H1 (cell line): ENCODE data around the gene C14orf93. TPM values are rescaled to one million over a fixed set of nuclear protein-coding genes. Genes with fewer than 3 reads are reported as not detected.

Source experiments
- CTCF ChIA-PET: fragments of 300-600 bp; sonication (Branson Sonifier 250); formaldehyde crosslinking; loops from one replicate; lab custom pipeline; 2021; ENCODE audit not compliant: partially characterized antibody; lab: Charles Lee
- POLR2A ChIA-PET: fragments of 300-600 bp; sonication (Branson Sonifier 250); formaldehyde crosslinking; loops from one replicate; lab custom pipeline; 2021; ENCODE audit warnings: inconsistent platforms; ENCODE audit not compliant: partially characterized antibody; lab: Charles Lee
- DNase-seq, 2 experiments: peaks; one replicate each; pipeline versions ENCODE4 v3.0.0 to v3.0.0-alpha.2; 2010 to 2022; ENCODE audit warnings: low spot score in 2 of 2, low read depth in 1 of 2, mixed read lengths in 1 of 2
- FAIRE-seq: peaks from 2 replicates; lab custom pipeline; 2011; peaks lifted over from hg19 to GRCh38; lab: Jason Lieb, UNC
- H2AFZ ChIP-seq: 2 replicates; pipeline ENCODE4 v1.8.1; 2012; ENCODE audit warnings: low read length, inconsistent platforms
- H2AK5ac ChIP-seq: 2 replicates; pipeline ENCODE4 v1.6.1; 2013; ENCODE audit warnings: low read depth, low read length
- H2BK120ac ChIP-seq: replicated peaks from 2 replicates; pipeline ENCODE3; 2013; ENCODE audit warnings: low read depth, low read length, inconsistent platforms
- H2BK12ac ChIP-seq: 2 replicates; pipeline ENCODE4 v1.6.1; 2013; ENCODE audit warnings: low read depth, low read length
- H2BK15ac ChIP-seq: 2 replicates; pipeline ENCODE4 v1.6.1; 2013; ENCODE audit warnings: low read length
- H2BK20ac ChIP-seq: 2 replicates; pipeline ENCODE4 v1.6.1; 2013; ENCODE audit warnings: low read length
- H2BK5ac ChIP-seq: 2 replicates; pipeline ENCODE4 v1.6.1; 2013; ENCODE audit warnings: low read depth, low read length
- H3K14ac ChIP-seq: 2 replicates; pipeline ENCODE4 v1.6.1; 2013; ENCODE audit warnings: inconsistent platforms; ENCODE audit not compliant: insufficient read length
- H3K18ac ChIP-seq: 2 replicates; pipeline ENCODE4 v1.6.1; 2013; ENCODE audit warnings: low read length; ENCODE audit errors: extremely low read depth
- H3K23ac ChIP-seq: 2 replicates; pipeline ENCODE4 v1.6.1; 2013; ENCODE audit warnings: inconsistent platforms; ENCODE audit not compliant: insufficient read length
- H3K23me2 ChIP-seq: 2 replicates; pipeline ENCODE4 v1.6.1; 2013; ENCODE audit warnings: low read depth, low read length
- H3K27ac ChIP-seq: 2 replicates; pipeline ENCODE4 v1.6.1; 2011; ENCODE audit warnings: low read depth, low read length, inconsistent platforms
- H3K27me3 ChIP-seq, 4 experiments: replicated peaks in 1 of 4; 1 replicate in 1 of 4; 2 replicates in 3 of 4; pipeline versions ENCODE4 v1.6.1 to v1.8.1; 2011 to 2013; ENCODE audit warnings: low read length in 3 of 4, mild to moderate bottlenecking in 3 of 4, inconsistent platforms in 2 of 4, mixed read lengths in 2 of 4, moderate library complexity in 1 of 4; ENCODE audit not compliant: control insufficient read depth in 3 of 4, insufficient read depth in 3 of 4; ENCODE audit errors: extremely low read depth in 1 of 4
- H3K36me3 ChIP-seq, 4 experiments: 2 replicates each; pipeline versions ENCODE4 v1.6.1 to v1.8.1; 2011 to 2013; ENCODE audit warnings: mild to moderate bottlenecking in 4 of 4, low read length in 3 of 4, moderate library complexity in 2 of 4, control low read depth in 1 of 4, inconsistent platforms in 1 of 4; ENCODE audit not compliant: insufficient read depth in 4 of 4, control insufficient read depth in 2 of 4
- H3K4ac ChIP-seq: replicated peaks from 2 replicates; pipeline ENCODE3; 2013; ENCODE audit warnings: low read length, low read depth, mixed read lengths, inconsistent platforms; ENCODE audit not compliant: insufficient read length
- H3K4me1 ChIP-seq, 4 experiments: replicated peaks in 1 of 4; 1 replicate in 1 of 4; 2 replicates in 3 of 4; pipeline versions ENCODE4 v1.6.1 to v1.8.1; 2011 to 2013; ENCODE audit warnings: low read length in 3 of 4, inconsistent platforms in 2 of 4, mixed read lengths in 1 of 4; ENCODE audit not compliant: insufficient read depth in 4 of 4, control insufficient read depth in 3 of 4
- H3K4me2 ChIP-seq, 2 experiments: 2 replicates each; pipeline versions ENCODE4 v1.6.1 to v1.8.1; 2011 to 2013; ENCODE audit warnings: low read depth in 2 of 2, low read length in 2 of 2, control low read depth in 1 of 2, inconsistent platforms in 1 of 2, mild to moderate bottlenecking in 1 of 2; ENCODE audit not compliant: insufficient read depth in 1 of 2
- H3K4me3 ChIP-seq, 4 experiments: fragments of 200-600, 300-600 bp in 1 of 4; sonication (generic), shearing (Covaris generic), sonication (Bioruptor Twin) in 1 of 4; 2 replicates each; pipeline versions ENCODE4 v1.5.1 to v1.8.1; 2011 to 2016; ENCODE audit warnings: low read length in 4 of 4, low read depth in 3 of 4, control low read depth in 2 of 4, inconsistent platforms in 2 of 4, mild to moderate bottlenecking in 2 of 4, mixed read lengths in 1 of 4, moderate library complexity in 1 of 4; ENCODE audit not compliant: insufficient read depth in 2 of 4; ENCODE audit errors: extremely low read depth in 1 of 4
- H3K56ac ChIP-seq: replicated peaks from 2 replicates; pipeline ENCODE3; 2013; ENCODE audit warnings: low read depth, mild to moderate bottlenecking, mixed read lengths, low read length, inconsistent platforms; ENCODE audit not compliant: insufficient read length
- H3K79me1 ChIP-seq: 2 replicates; pipeline ENCODE4 v1.6.1; 2013; ENCODE audit warnings: low read depth, low read length, control low read depth
- H3K79me2 ChIP-seq, 2 experiments: 2 replicates each; pipeline versions ENCODE4 v1.6.1 to v1.8.1; 2012 to 2013; ENCODE audit warnings: low read length in 2 of 2, mild to moderate bottlenecking in 2 of 2, inconsistent platforms in 1 of 2; ENCODE audit not compliant: insufficient read depth in 2 of 2, control insufficient read depth in 1 of 2
- H3K9ac ChIP-seq, 4 experiments: replicated peaks in 1 of 4; 1 replicate in 1 of 4; 2 replicates in 3 of 4; pipeline versions ENCODE4 v1.6.1 to v1.8.1; 2011 to 2013; ENCODE audit warnings: low read depth in 3 of 4, low read length in 3 of 4, control low read depth in 2 of 4, mild to moderate bottlenecking in 2 of 4, moderate library complexity in 2 of 4, inconsistent platforms in 1 of 4; ENCODE audit errors: extremely low read depth in 1 of 4
- H3K9me3 ChIP-seq, 2 experiments: 2 replicates each; pipeline versions ENCODE4 v1.6.1 to v1.8.1; 2012 to 2013; ENCODE audit warnings: mild to moderate bottlenecking in 2 of 2, moderate library complexity in 2 of 2, control low read depth in 1 of 2, inconsistent platforms in 1 of 2, low read depth in 1 of 2, low read length in 1 of 2, mixed read lengths in 1 of 2; ENCODE audit not compliant: insufficient read depth in 2 of 2
- H4K20me1 ChIP-seq, 2 experiments: replicated peaks in 1 of 2; 2 replicates each; pipeline versions ENCODE3 to v1.8.1; 2011 to 2013; ENCODE audit warnings: inconsistent platforms in 2 of 2, low read length in 2 of 2, mild to moderate bottlenecking in 1 of 2; ENCODE audit not compliant: insufficient read depth in 2 of 2, control insufficient read depth in 1 of 2
- H4K5ac ChIP-seq: 2 replicates; pipeline ENCODE4 v1.6.1; 2013; ENCODE audit warnings: low read length, low read depth, mixed read lengths, inconsistent platforms; ENCODE audit not compliant: insufficient read length
- H4K8ac ChIP-seq: 2 replicates; pipeline ENCODE4 v1.8.0; 2013; ENCODE audit warnings: mild to moderate bottlenecking, moderate library complexity, low read length, inconsistent platforms; ENCODE audit not compliant: insufficient read depth; ENCODE audit errors: extremely low read depth
- H4K91ac ChIP-seq: replicated peaks from 2 replicates; pipeline ENCODE3; 2013; ENCODE audit warnings: low read length, mixed read lengths, inconsistent platforms; ENCODE audit not compliant: insufficient read length
- CBX5 ChIP-seq: fragments of 300-800, 300-1000 bp; sonication (generic); IDR thresholded peaks from 2 replicates; pipeline ENCODE4 v1.7.1; 2016; ENCODE audit warnings: antibody characterized with exemption, low read length, low read depth
- CHD1 ChIP-seq: IDR thresholded peaks from 2 replicates; pipeline ENCODE4 v1.6.1; 2012; ENCODE audit warnings: low read depth, low read length, improper control_type of control experiment
- CTBP2 ChIP-seq: IDR thresholded peaks from 2 replicates; pipeline ENCODE4 v1.7.0; 2011; ENCODE audit warnings: borderline replicate concordance, mild to moderate bottlenecking, moderate library complexity, mixed read lengths, low read length; ENCODE audit not compliant: insufficient read depth, insufficient read length
- FOSL1 ChIP-seq: IDR thresholded peaks from 2 replicates; pipeline ENCODE4 v1.6.1; 2011; ENCODE audit warnings: mild to moderate bottlenecking, low read depth, low read length, moderate library complexity; ENCODE audit not compliant: insufficient read depth
- JUN ChIP-seq: IDR thresholded peaks from 2 replicates; pipeline ENCODE4 v1.6.1; 2011; ENCODE audit warnings: low read depth, mild to moderate bottlenecking, improper control_type of control experiment, low read length
- KDM4A ChIP-seq: IDR thresholded peaks from one replicate; pipeline ENCODE4 v1.7.1; 2012; ENCODE audit warnings: low read depth, mild to moderate bottlenecking, moderate library complexity, low read length, inconsistent platforms; ENCODE audit not compliant: severe bottlenecking
- POLR2A ChIP-seq, 2 experiments: IDR thresholded peaks; 1 replicate in 1 of 2; 2 replicates in 1 of 2; pipeline ENCODE4 v1.6.1; 2011; ENCODE audit warnings: low read depth in 2 of 2, low read length in 2 of 2, mild to moderate bottlenecking in 2 of 2; ENCODE audit errors: control extremely low read depth in 1 of 2
- POLR2AphosphoS5 ChIP-seq: IDR thresholded peaks from 2 replicates; pipeline ENCODE4 v1.6.1; 2011; ENCODE audit warnings: low read depth, low read length
- RFX5 ChIP-seq: IDR thresholded peaks from 2 replicates; pipeline ENCODE4 v1.6.1; 2011; ENCODE audit warnings: low read depth, low read length, improper control_type of control experiment, borderline replicate concordance
- SP2 ChIP-seq: IDR thresholded peaks from 2 replicates; pipeline ENCODE4 v1.6.1; 2012; ENCODE audit warnings: mild to moderate bottlenecking, low read length, inconsistent platforms
- TCF12 ChIP-seq: IDR thresholded peaks from 2 replicates; pipeline ENCODE4 v1.6.1; 2011; ENCODE audit warnings: low read depth, mild to moderate bottlenecking, low read length
- TEAD4 ChIP-seq: IDR thresholded peaks from 2 replicates; pipeline ENCODE4 v1.6.1; 2012; ENCODE audit warnings: low read depth, low read length, inconsistent platforms, mixed read lengths
- WGBS, 2 experiments: shearing (Covaris generic) in 1 of 2; methylation state at CpG; one replicate each; pipeline versions ENCODE4 v1.1.6 to v1.1.7; 2013 to 2015; ENCODE audit warnings: low lambda C conversion rate in 2 of 2, mixed read lengths in 2 of 2, inconsistent platforms in 1 of 2, low coverage in 1 of 2, missing lambda C conversion rate in 1 of 2; ENCODE audit not compliant: insufficient replicate concordance in 2 of 2, insufficient coverage in 1 of 2, insufficient read length in 1 of 2; ENCODE audit errors: extremely low coverage in 1 of 2, missing lambda C conversion rate in 1 of 2; 5-methylcytosine and 5-hydroxymethylcytosine counted together
- polyA plus RNA-seq, 7 experiments: library from polyadenylated mRNA; depleted of rRNA in 3 of 7; stranded (reverse) in 5 of 7; unstranded in 2 of 7; fragments of >200 nt in 5 of 7; fragments of 200-250 nt in 2 of 7; gene quantifications; 1 replicate in 5 of 7; 2 replicates in 1 of 7; 4 replicates in 1 of 7; pipeline versions ENCODE4 v1.2.1 to v1.2.3, GENCODE V29; 2011 to 2013; ENCODE audit warnings: missing spikeins in 2 of 7, mixed read lengths in 2 of 7
- total RNA-seq: library from RNA; stranded (reverse); fragmentation: NEBNext Ultra II Directional; extraction: Animal tissue kit (Norgen Biotek cat#: 25700); gene quantifications from 2 replicates; pipeline ENCODE4 v1.2.1, GENCODE V29; 2021

The C14orf93 gene
- total and polyA plus RNA-seq, 2 of the 8 experiments (the other 6 are each of a cell fraction or from before 2014, with no cell fraction given): 7.8 to 8.2 TPM

DNA sequence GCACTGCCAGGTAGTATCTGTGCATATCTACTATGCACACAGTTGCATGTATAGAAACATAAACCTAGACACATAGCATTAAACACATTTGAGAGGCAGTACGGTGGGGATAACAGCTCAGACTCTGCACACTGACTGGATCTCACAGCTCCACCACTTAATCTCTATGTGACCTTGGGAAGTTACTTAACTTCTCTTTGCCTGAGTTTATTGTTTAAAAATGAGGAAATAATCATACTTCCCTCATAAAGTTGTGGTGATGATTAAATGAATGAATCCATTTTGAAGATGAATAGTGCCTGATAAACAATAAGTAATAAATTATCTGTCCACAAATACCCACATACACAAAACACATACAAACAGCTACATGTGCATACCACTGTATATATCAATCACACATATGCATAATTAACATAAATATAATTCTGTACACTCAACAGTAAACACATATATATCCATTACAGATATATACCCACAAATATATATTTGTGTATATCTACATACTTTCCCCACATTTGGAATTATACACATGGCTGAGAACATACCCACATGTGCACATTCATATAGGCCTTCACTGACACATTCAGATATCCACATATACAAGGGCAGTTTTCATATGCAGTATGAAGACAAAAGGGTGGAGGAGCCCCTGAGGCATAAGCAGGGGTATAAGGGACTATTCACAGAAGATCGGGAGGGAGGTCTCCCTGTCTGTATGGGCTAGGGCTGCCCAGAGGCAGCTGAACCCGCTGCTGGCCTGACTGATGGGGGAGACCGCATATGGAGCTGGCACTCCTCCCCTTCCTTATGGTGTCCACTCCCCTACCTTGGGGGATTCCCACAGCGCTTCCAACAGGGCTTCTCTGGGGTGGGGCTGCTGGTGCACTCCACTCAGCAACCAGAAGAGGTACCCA lies 41.5 kb upstream of the C14orf93 start:
- TF ChIP-seq POLR2A (IDR thresholded peaks at IDR 0.05; ENCODE audit: control extremely low read depth in 1 of 2, low read depth in 2 of 2, low read length in 2 of 2) (no peak), SP2 (no peak), RFX5 (no peak), JUN (no peak), KDM4A (no peak), CHD1 (no peak), POLR2AphosphoS5 (no peak), TCF12 (no peak), TEAD4 (no peak), CTBP2 (no peak), CBX5 (no peak), FOSL1 (no peak)
- ChIA-PET POLR2A (interaction anchor here (0.9 to 2.4 kb wide), 8 partner anchors 12 to 69 kb away, joined by 3 to 8 read pairs (median 5); partner anchors contain the start of gene AJUBA), CTCF (interaction anchor here (0.5 to 29.2 kb wide), 22 partner anchors 9 to 121 kb away, joined by 3 to 785 read pairs (median 4); partner anchors contain the start of genes AJUBA and PSMB11)
- no peak overlapping the region for H2AFZ ChIP-seq
- H3K27ac ChIP-seq: no peak overlapping the region
- no peaks in the 10 kb centered on the region for H3K79me2 ChIP-seq
- H4K20me1 ChIP-seq: peaks cover 0 to 2% of the 10 kb centered on the region in 2 experiments
- no peak overlapping the region for H3K4ac ChIP-seq
- no peaks in the 10 kb centered on the region for H3K9me3 ChIP-seq
- H3K4me2 ChIP-seq: no peak overlapping the region
- H3K27me3 ChIP-seq: no peaks in the 10 kb centered on the region
- no peak overlapping the region for H2AK5ac ChIP-seq
- no peak for FAIRE-seq
- H3K9ac ChIP-seq: no peak overlapping the region
- H3K14ac ChIP-seq: no peak overlapping the region
- H2BK120ac ChIP-seq: no peak overlapping the region
- H3K4me1 ChIP-seq: peaks cover 0 to 7% (median 4%) of the 10 kb centered on the region in 4 experiments; a peak in 5 of 7 replicates
- H4K8ac ChIP-seq: no peak overlapping the region
- DNase-seq: no peak
- no peak overlapping the region for H2BK20ac ChIP-seq
- H4K91ac ChIP-seq: no peak overlapping the region
- peaks cover 3% of the 10 kb centered on the region; the same call in 1 of the 2 replicates for H3K23me2 ChIP-seq
- no peak overlapping the region for H3K18ac ChIP-seq
- H3K56ac ChIP-seq: no peak overlapping the region
- H2BK15ac ChIP-seq: no peak overlapping the region
- no peak overlapping the region for H3K23ac ChIP-seq
- no peak overlapping the region for H4K5ac ChIP-seq
- H2BK12ac ChIP-seq: no peak overlapping the region
- H3K4me3 ChIP-seq: no peak overlapping the region
- no peak overlapping the region for H2BK5ac ChIP-seq
- H3K79me1 ChIP-seq: no peaks in the 10 kb centered on the region
- WGBS, 2 experiments: 91% methylated on average over 5 of the region's 5 CpGs; no CpG with 5 or more reads in 1 of the 2 experiments
- H3K36me3 ChIP-seq: peaks cover 0 to 10% (median 3%) of the 10 kb centered on the region in 4 experiments; a peak in 5 of 8 replicates
